Measurements from ENCODE around the gene TAAR2. TPM values are rescaled to one million over a fixed set of nuclear protein-coding genes. Genes with fewer than 3 reads are reported as not detected.
"Not testable (repeated sequence)": the region's sequence is repeated elsewhere in the genome, so short reads cannot be mapped to it uniquely, and the experiment has no call there.

TAAR2 gene, protein sequence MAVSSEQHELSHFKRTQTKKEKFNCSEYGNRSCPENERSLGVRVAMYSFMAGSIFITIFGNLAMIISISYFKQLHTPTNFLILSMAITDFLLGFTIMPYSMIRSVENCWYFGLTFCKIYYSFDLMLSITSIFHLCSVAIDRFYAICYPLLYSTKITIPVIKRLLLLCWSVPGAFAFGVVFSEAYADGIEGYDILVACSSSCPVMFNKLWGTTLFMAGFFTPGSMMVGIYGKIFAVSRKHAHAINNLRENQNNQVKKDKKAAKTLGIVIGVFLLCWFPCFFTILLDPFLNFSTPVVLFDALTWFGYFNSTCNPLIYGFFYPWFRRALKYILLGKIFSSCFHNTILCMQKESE
- not detected in 2 replicates for polyA plus RNA-seq (2014; cell fraction: cytosol; rRNA removed)
- not detected in 2 replicates for polyA plus RNA-seq (2014; cell fraction: nucleus; rRNA removed)

DNA sequence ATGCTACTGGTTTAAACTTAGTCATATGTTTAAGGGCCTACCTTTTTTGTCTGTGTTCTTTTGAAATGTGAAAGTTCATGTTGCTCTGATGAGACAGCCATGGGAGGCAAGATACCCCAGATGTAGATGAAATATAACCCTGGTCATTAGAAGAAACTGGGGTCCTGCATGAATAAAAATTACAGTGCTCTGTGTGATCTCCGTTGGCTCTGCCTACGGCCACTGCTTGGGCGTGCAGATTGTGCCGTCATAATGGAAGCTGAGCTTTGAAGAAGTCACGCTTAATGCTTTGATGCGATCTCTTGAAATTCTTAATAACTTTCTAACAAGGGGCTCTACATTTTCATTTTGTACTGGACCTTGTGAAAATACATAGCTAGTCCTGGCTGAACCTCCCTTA, at the start of gene TAAR2:
TSS of gene TAAR2 (minus strand) at position 101 of the 400 bp plus-strand sequence. CDS start at position 101, 0 bp downstream.
- DNase-seq (ENCODE audit: low spot score): no peak

- no peak for DNase-seq (ENCODE audit: low spot score)
These were observed 49.5 kb upstream of the TAAR2 start for GRCh38 chr6:132673376-132674094.

DNA sequence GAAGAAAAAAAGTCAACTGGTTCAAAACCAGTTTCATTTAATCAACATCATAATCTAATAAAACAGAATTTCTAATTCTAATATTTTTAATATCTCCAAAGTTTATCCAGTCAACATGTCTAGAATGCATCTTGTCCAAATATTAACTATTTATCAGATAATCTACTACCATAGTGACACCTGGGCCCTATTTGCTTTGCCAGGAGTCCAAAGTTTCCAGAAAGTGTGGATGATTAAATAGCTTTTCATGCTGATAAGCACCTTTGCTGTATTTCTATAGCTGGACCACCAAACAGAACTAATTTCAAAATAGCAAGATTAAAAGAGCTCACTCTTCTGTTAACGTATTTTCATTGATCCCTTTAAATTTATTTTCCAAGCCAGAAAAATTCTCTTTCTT, 47.2 kb upstream of the TAAR2 start:
- no peak for DNase-seq (ENCODE audit: low spot score)

DNA sequence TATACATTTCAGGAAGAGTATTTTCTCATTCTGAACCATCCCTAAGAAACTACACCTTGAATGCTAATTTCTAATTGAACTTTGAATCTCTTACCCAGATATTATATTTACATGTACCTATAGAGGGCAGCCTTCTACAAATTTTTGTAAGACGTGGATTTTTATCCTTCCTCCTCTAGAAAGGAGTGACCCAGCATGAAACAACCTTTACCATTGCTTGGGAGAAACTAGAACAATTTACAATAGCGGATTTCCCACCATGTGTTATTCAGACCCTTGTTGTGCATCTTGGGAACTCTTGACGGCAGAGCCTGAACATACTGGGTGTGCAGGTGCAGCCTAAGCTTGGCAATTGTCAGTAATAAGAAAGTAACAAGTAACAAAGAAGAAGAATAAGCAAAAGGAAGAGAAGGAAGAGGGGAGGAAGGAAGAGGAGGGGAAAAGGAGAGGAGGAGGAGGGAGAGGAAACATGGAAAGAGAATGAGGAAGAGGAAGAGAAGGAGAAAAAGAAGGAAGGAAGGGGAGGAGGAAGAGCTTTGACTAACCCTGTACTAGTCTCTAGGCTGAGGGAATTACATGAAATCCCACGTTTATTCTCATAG, 45.7 kb upstream of the TAAR2 start:
- DNase-seq (ENCODE audit: low spot score): peak; percentile 7

DNA sequence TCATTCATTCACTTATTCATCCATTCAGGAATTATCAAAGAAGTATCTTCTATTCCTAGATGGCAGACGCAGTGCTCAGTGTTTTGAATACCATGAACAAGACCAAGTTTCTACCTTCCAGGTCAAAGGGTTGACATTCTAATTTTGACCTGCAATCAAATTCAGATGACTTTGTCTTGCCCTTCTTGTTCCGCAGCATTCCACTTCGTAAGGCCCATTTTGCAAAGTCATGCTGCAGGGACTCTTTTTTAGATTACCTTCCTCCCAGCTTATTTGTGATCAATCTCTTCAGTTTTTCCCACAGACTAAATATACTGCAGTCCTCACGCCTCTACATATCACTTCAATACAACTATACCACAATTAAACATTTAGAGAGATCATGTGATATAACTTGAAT, 42.0 kb upstream of the TAAR2 start:
- no peak for DNase-seq (ENCODE audit: low spot score)

DNA sequence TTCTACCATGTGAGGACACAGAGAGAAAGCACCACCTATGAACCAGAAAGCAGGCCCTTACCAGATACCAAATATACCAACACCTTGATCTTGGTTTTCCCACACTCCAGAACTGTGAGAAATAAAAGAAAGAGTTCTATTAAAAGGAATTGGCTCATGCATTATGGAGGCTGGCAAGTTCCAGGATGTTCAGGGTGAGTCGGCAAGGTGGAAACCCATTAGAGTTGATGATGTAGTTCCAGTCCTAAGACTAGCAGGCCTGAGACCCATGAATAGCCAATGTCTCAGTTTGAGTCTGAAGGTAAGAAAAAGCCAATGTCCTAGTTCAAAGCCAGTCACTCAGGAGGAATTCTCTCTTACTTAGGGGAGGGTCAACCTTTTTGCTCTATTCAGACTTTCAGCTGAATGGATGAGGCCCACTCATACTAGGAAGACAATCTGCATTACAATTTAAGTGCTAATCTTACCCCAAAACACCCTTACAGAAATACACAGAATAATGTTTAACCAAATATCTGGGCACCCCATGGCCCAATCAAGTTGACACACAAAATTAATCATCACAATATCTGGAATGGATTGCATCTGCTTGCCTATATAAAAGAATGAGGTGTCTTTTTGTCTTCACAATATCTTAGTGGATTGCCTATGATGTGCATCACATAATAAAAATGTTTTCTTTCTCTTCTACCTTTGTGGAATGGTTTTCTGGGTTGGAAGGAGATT, 40.4 kb upstream of the TAAR2 start:
- DNase-seq (ENCODE audit: low spot score): no peak

DNA sequence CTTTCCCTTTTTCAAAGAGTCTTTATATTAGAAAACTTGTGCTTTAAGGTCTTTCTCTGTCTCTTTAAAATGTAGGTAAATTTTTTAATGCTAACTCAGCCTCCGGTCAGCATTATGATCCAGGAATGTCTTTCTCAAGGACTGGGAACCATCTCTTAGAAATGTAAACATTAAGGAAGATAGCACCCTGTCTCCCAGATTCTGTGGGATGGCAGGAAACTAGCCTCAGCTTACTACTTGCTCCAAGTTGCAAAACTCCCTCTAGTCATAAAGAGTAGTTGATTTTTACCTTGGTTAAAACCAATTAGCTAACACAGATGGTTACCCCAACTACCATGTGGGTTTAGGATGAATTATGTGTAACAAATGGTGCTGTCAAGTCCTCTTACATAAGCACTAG, 39.6 kb upstream of the TAAR2 start:
- DNase-seq (ENCODE audit: low spot score): no peak

GRCh38 chr6:132661906-132662305, 37.8 kb upstream of the TAAR2 start:
- no peak for DNase-seq (ENCODE audit: low spot score)

DNA sequence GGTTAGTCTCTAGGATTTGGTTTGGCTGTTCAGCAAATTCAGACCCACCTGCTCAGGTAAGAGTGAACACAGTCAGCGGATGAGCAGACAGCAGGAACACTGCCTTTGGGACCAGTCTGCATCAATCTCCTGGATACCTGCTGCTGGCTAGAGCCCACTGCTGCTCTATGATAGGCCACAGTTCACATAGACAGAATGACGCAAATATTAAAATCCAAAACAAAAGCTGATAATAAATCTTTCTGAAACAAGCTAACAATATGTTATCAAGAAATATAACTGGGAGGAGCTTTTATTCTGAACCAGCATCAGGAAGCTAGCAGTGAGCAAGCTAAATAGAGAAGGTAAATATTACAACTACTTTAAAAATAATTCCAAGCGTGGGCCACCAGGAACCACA, 35.0 kb upstream of the TAAR2 start, which contains the start of gene TAAR1:
TSS of gene TAAR1 (minus strand) at position 101 of the 400 bp plus-strand sequence. CDS start 13,179 bp downstream, outside the sequence.
- DNase-seq (ENCODE audit: low spot score): no peak

DNA sequence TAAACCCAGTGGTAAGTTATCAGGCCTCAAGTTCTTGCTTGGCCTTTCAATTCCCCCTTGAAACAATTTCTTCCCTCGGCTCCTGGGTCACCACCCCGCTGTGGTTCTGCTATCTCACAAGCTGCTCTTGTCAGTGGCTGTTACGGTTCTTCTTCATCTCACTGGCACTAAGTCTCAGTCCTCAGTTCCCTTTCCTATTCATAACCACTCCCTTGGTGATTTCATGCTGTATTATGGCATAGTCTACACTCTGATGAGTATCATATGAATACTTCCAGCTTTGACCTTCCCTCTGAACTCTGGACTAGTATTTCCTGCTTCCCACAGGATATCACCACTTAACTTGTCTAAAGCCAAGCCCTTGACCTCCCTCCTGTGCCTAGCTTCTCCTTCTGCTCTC, 27.0 kb upstream of the TAAR2 start:
- no peak for DNase-seq (ENCODE audit: low spot score)

- no peak for DNase-seq (ENCODE audit: low spot score)
These were observed 26.4 kb upstream of the TAAR2 start for GRCh38 chr6:132650429-132650828.

- DNase-seq (ENCODE audit: low spot score): no peak
These were observed 24.8 kb upstream of the TAAR2 start for GRCh38 chr6:132648828-132649227.

DNA sequence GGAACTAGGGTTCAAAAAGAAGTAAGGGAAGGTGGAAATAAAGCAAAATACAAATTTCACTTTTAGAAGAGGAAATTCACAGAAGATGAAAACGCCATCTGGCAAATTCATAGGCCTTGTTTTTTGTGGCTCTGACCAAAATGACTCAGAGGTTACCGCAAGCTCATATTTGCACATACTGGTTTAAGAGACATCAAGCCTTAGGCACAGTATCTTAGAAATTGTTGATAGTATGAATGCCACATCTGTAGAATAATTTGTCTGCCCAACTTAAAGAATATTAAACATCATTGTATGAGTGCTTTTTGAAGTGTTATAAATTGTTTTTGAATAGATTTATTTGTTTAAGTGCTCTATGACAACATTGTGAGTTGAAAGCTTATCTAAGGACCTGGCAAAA, 24.3 kb upstream of the TAAR2 start:
- no peak for DNase-seq (ENCODE audit: low spot score)

- no peak for DNase-seq (ENCODE audit: low spot score)
These were observed 19.5 kb upstream of the TAAR2 start for GRCh38 chr6:132643547-132643946.

- DNase-seq (ENCODE audit: low spot score): not testable (repeated sequence)
These were observed 13.1 kb upstream of the TAAR2 start for GRCh38 chr6:132637135-132637534.

- not testable (repeated sequence) for DNase-seq (ENCODE audit: low spot score)
These were observed 11.8 kb upstream of the TAAR2 start for GRCh38 chr6:132635906-132636305.

- DNase-seq (ENCODE audit: low spot score): not testable (repeated sequence)
These were observed 11.2 kb upstream of the TAAR2 start for GRCh38 chr6:132635288-132635687.

GRCh38 chr6:132634796-132635195, 10.7 kb upstream of the TAAR2 start:
- no peak for DNase-seq (ENCODE audit: low spot score)

DNA sequence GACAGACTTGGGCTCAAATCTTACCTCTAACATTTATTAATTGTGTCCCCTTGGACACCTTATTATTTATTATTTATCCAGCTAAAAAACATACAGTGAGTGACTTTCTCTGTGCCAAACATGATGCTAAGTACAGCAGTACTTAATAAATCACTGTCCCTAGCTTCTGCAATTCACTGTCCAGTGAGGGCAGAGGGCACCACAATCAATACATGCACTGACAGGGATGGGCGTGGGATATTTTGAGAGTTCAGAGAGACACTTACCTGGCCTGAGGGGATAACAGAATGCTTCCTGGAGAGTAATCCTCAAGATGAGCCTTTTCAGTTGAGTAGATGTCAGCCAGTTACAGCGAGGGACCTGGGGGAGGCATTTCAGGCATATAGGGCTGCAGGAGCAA, 9.3 kb upstream of the TAAR2 start:
- no peak for DNase-seq (ENCODE audit: low spot score)

DNA sequence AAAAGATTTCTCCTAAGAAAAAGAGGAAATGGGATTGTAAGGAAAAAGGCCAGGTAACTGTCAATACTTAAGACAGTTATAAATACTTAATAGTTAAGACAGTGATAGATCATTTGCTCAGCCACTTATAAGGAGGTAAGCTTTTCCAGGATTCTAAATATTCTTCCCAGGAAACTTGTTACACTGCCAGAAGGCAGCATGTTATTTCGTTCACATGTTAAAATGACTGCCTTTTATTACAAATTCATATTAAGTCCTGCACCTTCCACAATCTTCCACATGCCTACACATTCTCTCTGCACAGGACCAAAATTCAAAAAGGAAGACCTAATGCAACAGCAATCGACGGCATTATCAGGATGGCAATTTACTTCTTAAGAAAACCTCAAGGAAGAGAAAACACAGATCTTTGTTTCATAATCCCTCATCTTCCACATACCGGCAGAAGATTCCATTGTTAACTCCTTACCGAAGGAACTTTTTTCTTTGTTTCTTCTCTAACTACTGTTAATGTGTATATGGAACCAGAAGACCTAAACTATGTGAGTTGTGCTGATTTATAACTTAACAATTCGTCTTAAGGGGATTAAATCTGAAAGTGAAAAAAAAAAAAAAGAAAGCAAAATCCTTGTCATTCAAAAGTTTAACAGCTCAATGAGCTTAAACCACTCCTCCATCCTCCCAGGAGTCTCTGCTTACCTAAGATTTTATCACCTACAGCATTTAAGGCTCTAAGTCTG, 799 bp downstream of the TAAR2 start:
- DNase-seq (ENCODE audit: low spot score): no peak

DNA sequence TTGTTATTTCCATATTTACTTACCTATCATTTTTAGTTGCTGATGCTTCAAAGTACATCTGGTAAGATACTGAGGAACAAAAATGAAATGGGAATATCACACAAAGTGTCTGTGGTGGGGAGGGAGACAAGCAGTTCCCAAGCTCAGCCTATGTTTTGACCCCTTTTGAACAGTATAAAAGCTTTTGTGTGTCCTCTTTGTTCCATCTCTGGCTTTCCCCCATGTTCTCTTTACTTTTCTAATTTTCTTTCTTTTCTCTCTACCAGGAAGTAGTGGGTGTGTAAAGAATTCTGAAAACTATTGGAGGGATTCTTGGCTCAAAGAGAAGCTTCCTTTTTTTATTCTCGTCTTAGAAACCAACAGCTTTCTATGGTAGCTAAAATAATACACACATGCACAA, 7.4 kb downstream of the TAAR2 start:
- no peak for DNase-seq (ENCODE audit: low spot score)

Data from SK-N-DZ (cell line).